SK-N-SH (cell line): ENCODE data around the gene JMJD8. TPM values are rescaled to one million over a fixed set of nuclear protein-coding genes. Genes with fewer than 3 reads are reported as not detected.

Source experiments
- CTCF ChIA-PET: fragments of 300-600, 350-600 bp; formaldehyde crosslinking; extraction: SDS; loops from one replicate; lab custom pipeline; 2021; lab: Yijun Ruan, JAX
- POLR2A ChIA-PET: fragments of 350-600 bp; sonication (Branson Sonifier 250); formaldehyde crosslinking; extraction: SDS; loops from one replicate; lab custom pipeline; 2020; ENCODE audit warnings: antibody characterized with exemption, inconsistent platforms; lab: Yijun Ruan, JAX
- DNase-seq: peaks from one replicate; pipeline ENCODE4 v3.0.0; 2012
- H2AFZ ChIP-seq: fragments of 200-600 bp; sonication (generic); 2 replicates; pipeline ENCODE4 v1.8.1; 2016; ENCODE audit warnings: antibody characterized with exemption, mild to moderate bottlenecking, low read depth
- H3F3A ChIP-seq: fragments of 200-600 bp; sonication (generic); replicated peaks from 2 replicates; pipeline ENCODE3; 2016; ENCODE audit warnings: antibody characterized with exemption, mild to moderate bottlenecking; ENCODE audit not compliant: insufficient read depth
- H3K27ac ChIP-seq, 2 experiments: fragments of 200-500 bp in 1 of 2; fragments of 200-600 bp in 1 of 2; sonication (Bioruptor generic) in 1 of 2; sonication (generic), shearing (Covaris generic) in 1 of 2; 2 replicates each; pipeline versions ENCODE4 v1.5.1 to v1.6.1; 2014 to 2016; ENCODE audit warnings: low read depth in 2 of 2, inconsistent platforms in 1 of 2, low read length in 1 of 2, mild to moderate bottlenecking in 1 of 2, mixed read lengths in 1 of 2
- H3K27me3 ChIP-seq: fragments of 200-600 bp; sonication (generic), shearing (Covaris generic); 2 replicates; pipeline ENCODE4 v1.6.1; 2016; ENCODE audit warnings: mixed run types; ENCODE audit not compliant: insufficient read depth
- H3K36me3 ChIP-seq, 2 experiments: fragments of 200-500 bp in 1 of 2; fragments of 200-600 bp in 1 of 2; sonication (Bioruptor generic) in 1 of 2; sonication (generic) in 1 of 2; replicated peaks in 1 of 2; 2 replicates each; pipeline versions ENCODE3 to v1.5.1; 2014 to 2016; ENCODE audit warnings: low read length in 1 of 2, mild to moderate bottlenecking in 1 of 2; ENCODE audit not compliant: insufficient read depth in 2 of 2, control insufficient read depth in 1 of 2
- H3K4me1 ChIP-seq, 2 experiments: fragments of 200-500 bp in 1 of 2; fragments of 200-600 bp in 1 of 2; sonication (Bioruptor generic) in 1 of 2; sonication (generic), shearing (Covaris generic) in 1 of 2; 2 replicates each; pipeline versions ENCODE4 v1.5.1 to v1.6.1; 2014 to 2016; ENCODE audit warnings: low read depth in 1 of 2, low read length in 1 of 2, mixed run types in 1 of 2; ENCODE audit not compliant: insufficient read depth in 2 of 2, control insufficient read depth in 1 of 2
- H3K4me2 ChIP-seq: fragments of 200-600 bp; sonication (generic), shearing (Covaris generic); 2 replicates; pipeline ENCODE4 v1.6.1; 2017; ENCODE audit warnings: mixed run types
- H3K4me3 ChIP-seq, 2 experiments: fragments of 200-500 bp in 1 of 2; fragments of 200-600 bp in 1 of 2; sonication (Bioruptor generic) in 1 of 2; sonication (generic), shearing (Covaris generic) in 1 of 2; 2 replicates each; pipeline versions ENCODE4 v1.5.1 to v1.8.1; 2014 to 2016; ENCODE audit warnings: low read depth in 2 of 2, inconsistent platforms in 1 of 2, low read length in 1 of 2, mild to moderate bottlenecking in 1 of 2, mixed read lengths in 1 of 2, moderate library complexity in 1 of 2
- H3K79me2 ChIP-seq: fragments of 200-600 bp; sonication (generic); 2 replicates; pipeline ENCODE4 v1.8.1; 2017; ENCODE audit warnings: mild to moderate bottlenecking; ENCODE audit not compliant: insufficient read depth
- H3K9ac ChIP-seq: fragments of 200-600 bp; sonication (generic); 2 replicates; pipeline ENCODE4 v1.6.1; 2017; ENCODE audit warnings: mixed run types
- H3K9me2 ChIP-seq: fragments of 200-600 bp; sonication (generic); 2 replicates; pipeline ENCODE4 v1.6.1; 2017; ENCODE audit warnings: mixed run types
- H3K9me3 ChIP-seq: fragments of 200-600 bp; sonication (generic); 2 replicates; pipeline ENCODE4 v1.6.1; 2017; ENCODE audit warnings: mixed run types, mild to moderate bottlenecking, moderate library complexity
- H4K20me1 ChIP-seq: fragments of 200-600 bp; sonication (generic); 2 replicates; pipeline ENCODE4 v1.6.1; 2017; ENCODE audit warnings: mild to moderate bottlenecking, mixed run types; ENCODE audit not compliant: insufficient read depth
- EP300 ChIP-seq, 2 experiments: IDR thresholded peaks; 2 replicates each; pipeline versions ENCODE4 v1.4.0 to v1.6.1; 2012; ENCODE audit warnings: borderline replicate concordance in 1 of 2, low read depth in 1 of 2, low read length in 1 of 2
- EZH2phosphoT487 ChIP-seq: fragments of 200-600 bp; sonication (generic); IDR thresholded peaks from 2 replicates; pipeline ENCODE4 v1.6.1; 2017; ENCODE audit warnings: low read depth, mixed run types, mild to moderate bottlenecking, antibody characterized with exemption, moderate library complexity, borderline replicate concordance
- GATA2 ChIP-seq: sonication (generic); formaldehyde crosslinking; IDR thresholded peaks from 2 replicates; pipeline ENCODE4 v1.5.0; 2020; ENCODE audit warnings: mild to moderate bottlenecking, missing genetic modification reagents
- JUND ChIP-seq: IDR thresholded peaks from 2 replicates; pipeline ENCODE4 v1.4.0; 2012
- MXI1 ChIP-seq: IDR thresholded peaks from 2 replicates; pipeline ENCODE4 v1.6.1; 2012; ENCODE audit warnings: mild to moderate bottlenecking, low read depth, low read length, improper control_type of control experiment
- RCOR1 ChIP-seq: fragments of 150-350 bp; IDR thresholded peaks from 2 replicates; pipeline ENCODE4 v1.6.1; 2017; ENCODE audit warnings: antibody characterized with exemption, low read length
- REST ChIP-seq: IDR thresholded peaks from 2 replicates; pipeline ENCODE4 v1.6.1; 2012; ENCODE audit warnings: mild to moderate bottlenecking, low read depth, low read length, moderate library complexity
- RFX5 ChIP-seq: IDR thresholded peaks from 2 replicates; pipeline ENCODE4 v1.6.1; 2012; ENCODE audit warnings: mild to moderate bottlenecking, improper control_type of control experiment, low read length
- TAF1 ChIP-seq: IDR thresholded peaks from 2 replicates; pipeline ENCODE4 v1.6.1; 2012; ENCODE audit warnings: low read depth, mild to moderate bottlenecking, low read length, moderate library complexity, borderline replicate concordance
- WGBS: methylation state at CpG from one replicate; pipeline ENCODE4 v1.1.6; 2017; ENCODE audit warnings: low lambda C conversion rate; 5-methylcytosine and 5-hydroxymethylcytosine counted together
- polyA plus RNA-seq, 3 experiments: library from polyadenylated mRNA; depleted of rRNA; stranded (reverse); fragments of >200 nt; gene quantifications; 2 replicates each; pipeline ENCODE4 v1.2.3, GENCODE V29; 2012
- TF ChIP-seq, protein P1 (sequence below): fragments of 200-600 bp; sonication (generic); IDR thresholded peaks from 2 replicates; pipeline ENCODE4 v1.6.1; 2017; ENCODE audit warnings: antibody characterized with exemption, mild to moderate bottlenecking, moderate library complexity
- TF ChIP-seq, protein P2 (sequence below): IDR thresholded peaks from 2 replicates; pipeline ENCODE4 v1.4.0; 2012; ENCODE audit warnings: low read depth, borderline replicate concordance

JMJD8 gene
- polyA plus RNA-seq, 1 of the 3 experiments (the other 2 are of a cell fraction) = 67.0 TPM

DNA sequence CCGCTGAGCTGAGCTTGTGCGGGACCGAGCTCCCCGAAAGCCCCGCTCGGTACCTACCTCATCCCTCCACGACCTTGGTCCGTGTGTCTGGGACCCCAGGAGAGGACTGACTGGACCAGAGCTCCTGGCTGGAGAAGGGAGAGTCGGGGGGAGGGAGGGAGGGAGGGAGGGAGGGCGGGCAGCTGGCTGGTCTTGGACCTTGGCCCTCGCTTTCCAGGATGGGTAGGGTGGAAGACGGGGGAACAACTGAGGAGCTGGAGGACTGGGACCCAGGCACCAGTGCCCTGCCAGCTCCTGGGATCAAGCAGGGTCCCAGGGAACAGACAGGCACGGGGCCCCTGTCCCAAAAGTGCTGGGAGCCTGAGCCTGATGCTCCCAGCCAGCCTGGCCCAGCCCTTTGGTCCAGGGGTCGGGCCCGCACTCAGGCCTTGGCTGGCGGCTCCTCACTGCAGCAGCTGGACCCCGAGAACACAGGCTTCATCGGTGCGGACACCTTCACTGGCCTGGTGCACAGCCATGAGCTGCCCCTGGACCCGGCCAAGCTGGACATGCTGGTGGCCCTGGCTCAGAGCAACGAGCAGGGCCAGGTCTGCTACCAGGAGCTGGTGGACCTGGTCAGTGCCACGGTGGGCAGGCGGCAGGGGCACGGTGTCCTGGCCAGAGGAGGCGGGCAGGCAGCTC, 8.1 kb downstream of the JMJD8 start:
- 62% methylated on average over 7 of the region's 25 CpGs for WGBS
- Histone ChIP-seq H3K9ac (no peak overlapping the region), H3K4me3 (no peak overlapping the region; a peak in 1 of 4 replicates), H3K27ac (no peak overlapping the region), H3K36me3 (peaks cover 0 to 32% of the 10 kb centered on the region in 2 experiments), H3K4me1 (peaks cover 4 to 18% of the 10 kb centered on the region in 2 experiments; a peak in 2 of 4 replicates), H3K27me3 (no peaks in the 10 kb centered on the region), H3F3A (peaks cover 10% of the 10 kb centered on the region), H2AFZ (no peak overlapping the region), H3K79me2 (peaks cover 7% of the 10 kb centered on the region), H4K20me1 (peaks cover 4% of the 10 kb centered on the region), H3K9me2 (no peaks in the 10 kb centered on the region), H3K9me3 (no peaks in the 10 kb centered on the region), H3K4me2 (no peak overlapping the region)
- DNase-seq = no peak
- ChIA-PET CTCF (interaction anchor here (0.6 to 4.6 kb wide), 8 partner anchors 8 to 45 kb away, joined by 3 to 20 read pairs (median 4); partner anchors contain the start of genes ANTKMT, RHOT2 and WDR24), POLR2A (interaction anchor here (0.7 to 1.2 kb wide), 5 partner anchors 9 to 745 kb away, joined by 3 to 5 read pairs (median 3); partner anchors contain the start of genes JMJD8, UQCC4 and WDR90)
- TF ChIP-seq MXI1 (no peak), JUND (no peak), EZH2phosphoT487 (no peak), RFX5 (no peak), RCOR1 (no peak), TAF1 (no peak), EP300 (IDR thresholded peaks at IDR 0.05; ENCODE audit: borderline replicate concordance in 1 of 2, low read depth in 1 of 2, low read length in 1 of 2) (no peak), GATA2 (CRISPR knock-in tag) (no peak), REST (no peak)
- TF ChIP-seq, protein P1, sequence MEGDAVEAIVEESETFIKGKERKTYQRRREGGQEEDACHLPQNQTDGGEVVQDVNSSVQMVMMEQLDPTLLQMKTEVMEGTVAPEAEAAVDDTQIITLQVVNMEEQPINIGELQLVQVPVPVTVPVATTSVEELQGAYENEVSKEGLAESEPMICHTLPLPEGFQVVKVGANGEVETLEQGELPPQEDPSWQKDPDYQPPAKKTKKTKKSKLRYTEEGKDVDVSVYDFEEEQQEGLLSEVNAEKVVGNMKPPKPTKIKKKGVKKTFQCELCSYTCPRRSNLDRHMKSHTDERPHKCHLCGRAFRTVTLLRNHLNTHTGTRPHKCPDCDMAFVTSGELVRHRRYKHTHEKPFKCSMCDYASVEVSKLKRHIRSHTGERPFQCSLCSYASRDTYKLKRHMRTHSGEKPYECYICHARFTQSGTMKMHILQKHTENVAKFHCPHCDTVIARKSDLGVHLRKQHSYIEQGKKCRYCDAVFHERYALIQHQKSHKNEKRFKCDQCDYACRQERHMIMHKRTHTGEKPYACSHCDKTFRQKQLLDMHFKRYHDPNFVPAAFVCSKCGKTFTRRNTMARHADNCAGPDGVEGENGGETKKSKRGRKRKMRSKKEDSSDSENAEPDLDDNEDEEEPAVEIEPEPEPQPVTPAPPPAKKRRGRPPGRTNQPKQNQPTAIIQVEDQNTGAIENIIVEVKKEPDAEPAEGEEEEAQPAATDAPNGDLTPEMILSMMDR = no peak
- TF ChIP-seq, protein P2, sequence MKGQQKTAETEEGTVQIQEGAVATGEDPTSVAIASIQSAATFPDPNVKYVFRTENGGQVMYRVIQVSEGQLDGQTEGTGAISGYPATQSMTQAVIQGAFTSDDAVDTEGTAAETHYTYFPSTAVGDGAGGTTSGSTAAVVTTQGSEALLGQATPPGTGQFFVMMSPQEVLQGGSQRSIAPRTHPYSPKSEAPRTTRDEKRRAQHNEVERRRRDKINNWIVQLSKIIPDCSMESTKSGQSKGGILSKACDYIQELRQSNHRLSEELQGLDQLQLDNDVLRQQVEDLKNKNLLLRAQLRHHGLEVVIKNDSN = no peak
